ENCODE results near the gene NADK2.

Gene NADK2

GRCh38 chr5:36162810-36163486 lies 78.8 kb downstream of the NADK2 start:
- DNase-seq (ENCODE audit: low spot score), result no peak

- no peak for DNase-seq (ENCODE audit: low spot score)
Observed at GRCh38 chr5:36161361-36161760, 80.4 kb downstream of the NADK2 start.

GRCh38 chr5:36160617-36161016 lies 81.1 kb downstream of the NADK2 start:
- no peak for DNase-seq (ENCODE audit: low spot score)

DNA sequence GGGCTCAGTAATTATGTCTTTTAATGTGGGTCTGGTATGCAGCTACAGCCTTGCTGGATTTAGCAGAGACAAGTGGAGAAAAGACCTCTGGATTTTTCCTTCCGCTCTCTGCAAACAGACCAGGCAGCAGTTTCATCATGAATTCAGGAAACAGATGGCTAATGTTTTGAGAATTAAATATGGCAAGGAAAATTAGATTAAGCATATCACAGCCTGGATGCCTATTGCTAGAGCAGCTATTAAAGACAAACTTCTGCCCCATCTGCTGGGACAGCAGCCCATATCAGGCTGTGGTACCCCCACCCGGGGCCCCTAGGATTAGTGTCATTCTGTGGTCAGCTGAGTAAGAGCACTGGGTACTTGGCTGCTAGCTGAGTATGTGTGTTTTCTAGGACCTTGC lies 83.6 kb downstream of the NADK2 start:
- no peak for DNase-seq (ENCODE audit: low spot score)

DNA sequence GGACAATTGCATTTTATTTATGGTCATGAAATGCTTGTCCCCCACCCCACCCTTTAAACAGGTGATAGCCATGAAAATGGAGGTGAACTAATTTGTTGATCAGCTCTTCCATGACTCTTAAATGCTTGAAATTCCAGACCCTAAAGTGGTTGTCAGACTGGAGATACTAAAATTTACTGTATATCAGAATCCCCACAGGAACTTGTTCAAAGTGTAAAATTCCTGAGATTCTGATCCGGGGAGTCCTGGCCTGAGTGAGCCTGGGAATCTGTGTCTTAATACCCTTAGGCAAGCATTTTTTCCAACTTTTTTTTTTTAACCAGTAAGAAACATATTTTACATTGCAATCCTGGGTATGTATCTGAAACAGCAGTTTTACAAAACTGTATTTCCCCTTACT lies 85.1 kb downstream of the NADK2 start:
- DNase-seq (ENCODE audit: low spot score), result no peak

DNA sequence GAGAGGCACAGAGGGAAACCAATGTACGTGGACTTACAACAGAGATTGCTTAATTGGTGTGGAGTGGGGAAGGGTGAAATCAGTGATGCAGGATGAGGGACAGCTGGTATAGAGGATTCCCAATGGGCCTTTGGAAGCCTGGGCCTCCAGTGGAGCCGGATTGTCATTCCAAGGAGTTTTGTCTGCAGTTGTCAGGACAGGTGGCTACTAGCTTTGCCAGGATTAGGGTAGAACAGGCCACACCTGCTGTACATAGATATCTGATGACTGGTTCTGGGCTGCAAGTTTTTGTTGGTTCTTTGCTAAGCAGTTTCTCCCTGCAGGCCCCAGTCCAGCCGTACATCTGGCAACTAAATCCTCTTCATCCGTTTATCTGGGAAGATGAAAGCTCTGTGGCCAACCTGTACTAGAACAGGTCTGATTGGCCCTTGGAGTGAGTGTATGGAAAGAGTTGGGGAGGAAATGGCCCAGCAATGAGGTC lies 85.6 kb downstream of the NADK2 start:
- DNase-seq (ENCODE audit: low spot score), result no peak

- no peak for DNase-seq (ENCODE audit: low spot score)
Observed at GRCh38 chr5:36155291-36155690, 86.4 kb downstream of the NADK2 start.

- no peak for DNase-seq (ENCODE audit: low spot score)
Observed at GRCh38 chr5:36153726-36154125, 88.0 kb downstream of the NADK2 start.

GRCh38 chr5:36153298-36153677 lies 88.4 kb downstream of the NADK2 start:
- DNase-seq (ENCODE audit: low spot score), result no peak

DNA sequence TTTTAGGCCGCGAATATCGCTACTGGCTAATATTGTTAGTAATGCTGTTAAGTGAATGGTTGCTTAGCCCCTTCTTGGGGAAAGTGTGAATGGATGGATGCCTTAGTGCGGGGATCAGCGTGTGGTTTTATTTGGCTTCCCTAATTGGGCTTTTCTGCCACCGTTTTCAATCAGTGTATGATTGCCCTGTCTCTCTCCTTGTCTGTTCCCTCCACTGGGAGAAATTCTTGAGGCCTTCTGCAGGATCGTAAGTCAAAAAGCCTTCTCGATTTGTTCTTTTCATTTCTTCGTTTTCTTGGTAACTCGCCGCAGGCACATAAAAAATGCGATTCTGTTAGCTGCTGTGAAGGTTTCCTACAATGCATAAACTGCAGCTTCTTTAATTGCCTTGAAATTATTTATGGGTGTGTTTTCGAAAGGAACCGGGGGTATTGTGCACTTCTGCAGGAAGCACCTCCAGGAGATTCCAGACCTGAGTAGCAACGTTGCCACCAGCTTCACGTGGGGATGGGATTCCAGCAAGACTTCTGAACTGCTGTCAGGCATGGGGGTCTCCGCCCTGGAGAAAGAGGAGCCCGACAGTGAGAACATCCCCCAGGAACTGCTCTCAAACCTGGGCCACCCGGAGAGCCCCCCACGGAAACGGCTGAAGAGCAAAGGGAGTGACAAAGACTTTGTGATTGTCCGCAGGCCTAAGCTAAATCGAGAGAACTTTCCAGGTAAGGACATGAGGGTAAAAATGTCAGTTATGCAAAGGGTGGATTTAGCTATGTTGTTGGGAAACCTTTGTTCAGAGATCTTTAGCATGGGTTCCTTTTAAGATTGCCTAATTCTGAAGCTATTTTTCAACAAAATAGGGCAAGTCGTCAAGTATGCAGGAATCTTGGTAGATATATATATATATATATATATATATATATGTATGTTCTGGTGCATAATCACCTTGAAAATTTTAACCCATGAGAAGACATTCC lies 89.1 kb downstream of the NADK2 start:
- peak; percentile 27 for DNase-seq (ENCODE audit: low spot score)

GRCh38 chr5:36151434-36152323 lies 90.0 kb downstream of the NADK2 start, which contains the start of the genes LMBRD2 and SKP2:
Gene LMBRD2 (minus strand): TSS chr5:36151887. CDS start chr5:36143349, 8,538 bp downstream.
Gene SKP2 (plus strand): TSS chr5:36152111. CDS start chr5:36152263, 152 bp downstream.
- DNase-seq (ENCODE audit: low spot score), result peak; percentile 95

- DNase-seq (ENCODE audit: low spot score), result peak; percentile 13
Observed at GRCh38 chr5:36150676-36151433, 90.9 kb downstream of the NADK2 start.

DNA sequence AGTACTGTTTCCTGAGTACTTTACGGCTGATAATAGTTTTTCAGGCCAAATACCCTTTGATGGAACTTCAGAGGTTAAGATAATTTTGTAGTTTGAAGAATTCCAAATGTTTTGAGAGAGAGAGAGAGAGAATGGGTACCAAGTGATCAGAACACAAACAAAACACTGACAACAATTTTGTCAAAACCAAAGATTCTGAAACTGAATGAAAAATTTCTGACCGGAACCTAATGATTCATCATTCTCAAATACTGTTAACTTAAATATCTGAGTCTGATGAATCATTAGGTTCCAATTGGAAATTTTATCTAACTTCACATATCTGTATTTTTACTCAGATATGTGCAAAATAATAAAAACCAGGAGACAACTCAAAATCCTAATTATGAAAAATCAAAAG lies 94.0 kb downstream of the NADK2 start:
- no peak for DNase-seq (ENCODE audit: low spot score)

- DNase-seq (ENCODE audit: low spot score), result no peak
Observed at GRCh38 chr5:36146390-36146789, 95.3 kb downstream of the NADK2 start.

- no peak for DNase-seq (ENCODE audit: low spot score)
Observed at GRCh38 chr5:36145311-36145710, 96.4 kb downstream of the NADK2 start.
